Upper lobe of left lung (tissue), 4 donors: ENCODE measurements around the gene OR2T11.

ENCODE experiments used
- POLR2A ChIP-seq, 4 donors: fragments of 450-650 bp; IDR thresholded peaks; one replicate each; pipeline ENCODE4 v1.5.1; 2016 to 2017; ENCODE audit warnings: antibody characterized with exemption in 4 of 4, mild to moderate bottlenecking in 2 of 4
- POLR2AphosphoS5 ChIP-seq, 2 donors: sonication (generic); formaldehyde crosslinking; IDR thresholded peaks; one replicate each; pipeline ENCODE4 v1.5.1; 2017; ENCODE audit warnings: antibody characterized with exemption in 2 of 2
- TF ChIP-seq, protein P1 (sequence below), 6 experiments: fragments of 450-650 bp in 4 of 6; fragments of 200-600 bp in 2 of 6; sonication (generic) in 2 of 6; IDR thresholded peaks; one replicate each; pipeline ENCODE4 v1.5.1; 2016 to 2019; ENCODE audit warnings: antibody characterized with exemption in 6 of 6

- TF ChIP-seq POLR2A (IDR thresholded peaks at IDR 0.05) (no peak), POLR2AphosphoS5 (IDR thresholded peaks at IDR 0.05) (no peak)
- TF ChIP-seq, protein P1, sequence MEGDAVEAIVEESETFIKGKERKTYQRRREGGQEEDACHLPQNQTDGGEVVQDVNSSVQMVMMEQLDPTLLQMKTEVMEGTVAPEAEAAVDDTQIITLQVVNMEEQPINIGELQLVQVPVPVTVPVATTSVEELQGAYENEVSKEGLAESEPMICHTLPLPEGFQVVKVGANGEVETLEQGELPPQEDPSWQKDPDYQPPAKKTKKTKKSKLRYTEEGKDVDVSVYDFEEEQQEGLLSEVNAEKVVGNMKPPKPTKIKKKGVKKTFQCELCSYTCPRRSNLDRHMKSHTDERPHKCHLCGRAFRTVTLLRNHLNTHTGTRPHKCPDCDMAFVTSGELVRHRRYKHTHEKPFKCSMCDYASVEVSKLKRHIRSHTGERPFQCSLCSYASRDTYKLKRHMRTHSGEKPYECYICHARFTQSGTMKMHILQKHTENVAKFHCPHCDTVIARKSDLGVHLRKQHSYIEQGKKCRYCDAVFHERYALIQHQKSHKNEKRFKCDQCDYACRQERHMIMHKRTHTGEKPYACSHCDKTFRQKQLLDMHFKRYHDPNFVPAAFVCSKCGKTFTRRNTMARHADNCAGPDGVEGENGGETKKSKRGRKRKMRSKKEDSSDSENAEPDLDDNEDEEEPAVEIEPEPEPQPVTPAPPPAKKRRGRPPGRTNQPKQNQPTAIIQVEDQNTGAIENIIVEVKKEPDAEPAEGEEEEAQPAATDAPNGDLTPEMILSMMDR (IDR thresholded peaks at IDR 0.05), result no peak
Observed at GRCh38 chr1:248599396-248599795, 35.5 kb downstream of the OR2T11 start.
